ENCODE measurements around the gene CNPY3.

Gene CNPY3

GRCh38 chr6:42984924-42985475 lies 55.7 kb downstream of the CNPY3 start:
- DNase-seq, result no peak

GRCh38 chr6:42987533-42988451 lies 58.5 kb downstream of the CNPY3 start:
- DNase-seq, result no peak

DNA sequence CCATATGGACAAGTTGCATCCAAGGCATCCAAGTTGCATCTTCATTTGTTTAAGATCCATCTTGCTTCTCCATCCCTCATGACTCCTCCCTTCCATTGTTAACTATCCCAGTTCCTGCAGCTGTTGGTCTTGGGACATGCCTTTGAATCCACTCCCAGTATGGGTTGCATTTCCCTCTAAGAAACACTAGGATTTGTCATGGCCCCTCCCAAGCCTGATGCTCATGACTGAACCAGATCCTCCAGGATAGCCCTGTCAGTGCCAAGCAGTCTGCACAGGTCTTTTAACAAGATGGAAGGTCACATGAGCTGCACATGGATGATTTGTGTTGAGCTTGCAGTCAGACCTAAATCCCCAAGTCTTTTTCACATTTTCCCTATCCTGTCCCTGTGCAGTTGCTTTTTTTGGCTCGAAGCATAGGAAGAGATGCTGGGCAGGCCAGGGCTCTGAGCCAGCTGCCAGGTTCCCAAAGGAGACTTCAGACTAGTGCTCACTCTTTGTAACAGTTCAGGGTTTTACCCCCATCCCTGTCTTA lies 59.3 kb downstream of the CNPY3 start:
- DNase-seq, result no peak
